Right lobe of liver (tissue), 4 donors: ENCODE data around the gene ARHGAP42.

ENCODE experiments used
- CTCF ChIP-seq, 4 donors: fragments of 200-600 bp in 3 of 4; fragments of 450-650 bp in 1 of 4; IDR thresholded peaks; one replicate each; pipeline versions ENCODE4 v1.5.1 to v1.8.0; 2016 to 2022; ENCODE audit warnings: antibody characterized with exemption in 4 of 4, mild to moderate bottlenecking in 2 of 4
- POLR2A ChIP-seq: fragments of 450-650 bp; IDR thresholded peaks from one replicate; pipeline ENCODE4 v1.6.1; 2017; ENCODE audit warnings: antibody characterized with exemption, mild to moderate bottlenecking
- donor health status: DM: no; HTN: no; CAD: no.
- donor health status: DM: no; HTN: no; CAD: no.
- donor health status: DM: no; HTN: yes; CAD: no.

GRCh38 chr11:100817620-100818019 lies 130.5 kb downstream of the ARHGAP42 start:
- TF ChIP-seq CTCF (IDR thresholded peaks at IDR 0.05), result no peak
- TF ChIP-seq POLR2A, result no peak
